Large intestine (tissue), 3 donors: ENCODE measurements around the gene KCNIP4. TPM values are rescaled to one million over a fixed set of nuclear protein-coding genes. Genes with fewer than 3 reads are reported as not detected.

Experiments
- DNase-seq, 2 donors: peaks; one replicate each; pipeline versions ENCODE4 v3.0.0 to v3.0.0-alpha.2; 2013
- H3K27ac ChIP-seq: one replicate; pipeline ENCODE4 v1.5.1; 2013; ENCODE audit warnings: low read length
- H3K27me3 ChIP-seq: 2 replicates; pipeline ENCODE4 v1.6.1; 2013; ENCODE audit warnings: low read length; ENCODE audit not compliant: control insufficient read depth, insufficient read depth
- H3K36me3 ChIP-seq: 2 replicates; pipeline ENCODE4 v1.6.1; 2013; ENCODE audit warnings: low read length; ENCODE audit not compliant: control insufficient read depth, insufficient read depth
- H3K4me1 ChIP-seq: one replicate; pipeline ENCODE4 v1.6.1; 2013; ENCODE audit warnings: low read length; ENCODE audit not compliant: control insufficient read depth, insufficient read depth
- H3K4me3 ChIP-seq: one replicate; pipeline ENCODE4 v1.5.1; 2013; ENCODE audit warnings: low read length
- H3K9me3 ChIP-seq: one replicate; pipeline ENCODE4 v1.6.1; 2013; ENCODE audit warnings: mild to moderate bottlenecking, low read depth, low read length, moderate library complexity; ENCODE audit not compliant: control insufficient read depth
- WGBS: methylation state at CpG from one replicate; pipeline ENCODE4 v1.1.5; 2013; ENCODE audit warnings: low lambda C conversion rate; ENCODE audit not compliant: insufficient coverage; 5-methylcytosine and 5-hydroxymethylcytosine counted together
- polyA plus RNA-seq: library from polyadenylated mRNA; unstranded; fragments of 120-200 nt; gene quantifications from one replicate; pipeline ENCODE4 v1.2.1, GENCODE V29; 2013

Gene KCNIP4
- polyA plus RNA-seq, 1 donor: 7.5 TPM

- no peaks in the 10 kb centered on the region for H3K36me3 ChIP-seq
- no peaks in the 10 kb centered on the region for H3K9me3 ChIP-seq
- no peak overlapping the region for H3K27ac ChIP-seq
- WGBS: 66% methylated on average over 2 of the region's 2 CpGs
- DNase-seq: no peak
- no peak overlapping the region for H3K4me3 ChIP-seq
- no peaks in the 10 kb centered on the region for H3K27me3 ChIP-seq
- no peaks in the 10 kb centered on the region for H3K4me1 ChIP-seq
Observed at GRCh38 chr4:21184788-21185187, 763.8 kb downstream of the KCNIP4 start.

GRCh38 chr4:21181716-21182115 lies 766.9 kb downstream of the KCNIP4 start:
- Histone ChIP-seq H3K36me3 (no peaks in the 10 kb centered on the region), H3K9me3 (no peaks in the 10 kb centered on the region), H3K4me3 (no peak overlapping the region), H3K27me3 (no peaks in the 10 kb centered on the region), H3K4me1 (no peaks in the 10 kb centered on the region), H3K27ac (no peak overlapping the region)
- no peak for DNase-seq

GRCh38 chr4:21177871-21178270 lies 770.7 kb downstream of the KCNIP4 start:
- DNase-seq: no peak
- Histone ChIP-seq H3K36me3 (no peaks in the 10 kb centered on the region), H3K9me3 (no peaks in the 10 kb centered on the region), H3K4me1 (no peaks in the 10 kb centered on the region), H3K4me3 (no peak overlapping the region), H3K27ac (no peak overlapping the region), H3K27me3 (no peaks in the 10 kb centered on the region)

GRCh38 chr4:21177092-21177491 lies 771.5 kb downstream of the KCNIP4 start:
- DNase-seq: no peak
- H3K27me3 ChIP-seq: no peaks in the 10 kb centered on the region
- no peak overlapping the region for H3K4me3 ChIP-seq
- H3K36me3 ChIP-seq: no peaks in the 10 kb centered on the region
- 80% methylated on average over 1 of the region's 1 CpG for WGBS
- no peaks in the 10 kb centered on the region for H3K4me1 ChIP-seq
- H3K9me3 ChIP-seq: no peaks in the 10 kb centered on the region
- no peak overlapping the region for H3K27ac ChIP-seq

- 100% methylated on average over 1 of the region's 1 CpG for WGBS
- H3K4me1 ChIP-seq: no peaks in the 10 kb centered on the region
Observed at GRCh38 chr4:21167711-21168110, 780.9 kb downstream of the KCNIP4 start.

GRCh38 chr4:21155367-21155766 lies 793.2 kb downstream of the KCNIP4 start:
- no peaks in the 10 kb centered on the region for H3K36me3 ChIP-seq
- no peak overlapping the region for H3K27ac ChIP-seq
- WGBS: 85% methylated on average over 4 of the region's 4 CpGs
- no peak overlapping the region for H3K4me3 ChIP-seq
- H3K4me1 ChIP-seq: no peaks in the 10 kb centered on the region
- no peaks in the 10 kb centered on the region for H3K27me3 ChIP-seq
- no peaks in the 10 kb centered on the region for H3K9me3 ChIP-seq
- no peak for DNase-seq

More at GRCh38 chr4:21167711-21168110, 780.9 kb downstream of the KCNIP4 start:
- no peaks in the 10 kb centered on the region for H3K9me3 ChIP-seq
- no peak for DNase-seq
- H3K27me3 ChIP-seq: no peaks in the 10 kb centered on the region
- no peaks in the 10 kb centered on the region for H3K36me3 ChIP-seq
- H3K27ac ChIP-seq: no peak overlapping the region
- H3K4me3 ChIP-seq: no peak overlapping the region

- H3K9me3 ChIP-seq: no peaks in the 10 kb centered on the region
- no peaks in the 10 kb centered on the region for H3K36me3 ChIP-seq
- no peaks in the 10 kb centered on the region for H3K27me3 ChIP-seq
- no peak for DNase-seq
- H3K4me1 ChIP-seq: no peaks in the 10 kb centered on the region
- WGBS: no CpG with 5 or more reads among the region's 4 CpGs
- no peak overlapping the region for H3K4me3 ChIP-seq
- no peak overlapping the region for H3K27ac ChIP-seq
Observed at GRCh38 chr4:21139327-21139726, 809.2 kb downstream of the KCNIP4 start.

GRCh38 chr4:21136051-21136630 lies 812.4 kb downstream of the KCNIP4 start:
- no peaks in the 10 kb centered on the region for H3K27me3 ChIP-seq
- DNase-seq: no peak
- no peaks in the 10 kb centered on the region for H3K9me3 ChIP-seq
- no peak overlapping the region for H3K27ac ChIP-seq
- no peak overlapping the region for H3K4me3 ChIP-seq
- H3K36me3 ChIP-seq: no peaks in the 10 kb centered on the region
- no peaks in the 10 kb centered on the region for H3K4me1 ChIP-seq
- WGBS: no CpG with 5 or more reads among the region's 5 CpGs

- no peaks in the 10 kb centered on the region for H3K4me1 ChIP-seq
- no peak overlapping the region for H3K4me3 ChIP-seq
- no peaks in the 10 kb centered on the region for H3K36me3 ChIP-seq
- WGBS: no CpG with 5 or more reads among the region's 2 CpGs
- no peaks in the 10 kb centered on the region for H3K9me3 ChIP-seq
- DNase-seq: peak in 1 of 2 donors; percentile 14
- H3K27me3 ChIP-seq: no peaks in the 10 kb centered on the region
- no peak overlapping the region for H3K27ac ChIP-seq
Observed at GRCh38 chr4:21134994-21135393, 813.6 kb downstream of the KCNIP4 start.

GRCh38 chr4:21130606-21131005 lies 818.0 kb downstream of the KCNIP4 start:
- Histone ChIP-seq H3K4me1 (no peaks in the 10 kb centered on the region), H3K27ac (no peak overlapping the region), H3K9me3 (no peaks in the 10 kb centered on the region), H3K27me3 (no peaks in the 10 kb centered on the region), H3K36me3 (no peaks in the 10 kb centered on the region), H3K4me3 (no peak overlapping the region)
- no peak for DNase-seq

- no peaks in the 10 kb centered on the region for H3K9me3 ChIP-seq
- H3K36me3 ChIP-seq: no peaks in the 10 kb centered on the region
- DNase-seq: peak in 1 of 2 donors; percentile 9
- no peak overlapping the region for H3K4me3 ChIP-seq
- 0% methylated on average over 1 of the region's 3 CpGs for WGBS
- H3K27me3 ChIP-seq: no peaks in the 10 kb centered on the region
- no peak overlapping the region for H3K27ac ChIP-seq
- H3K4me1 ChIP-seq: no peaks in the 10 kb centered on the region
Observed at GRCh38 chr4:21126014-21126512, 822.5 kb downstream of the KCNIP4 start.
